Pons (tissue), 1 donor: ENCODE data around the gene ZNF792.
"Not testable (repeated sequence)": the region's sequence is repeated elsewhere in the genome, so short reads cannot be mapped to it uniquely, and the experiment has no call there.

Experiments used
- DNase-seq: peaks from one replicate; pipeline ENCODE4 v3.0.0-alpha.2; 2016; ENCODE audit warnings: low spot score

The ZNF792 gene

GRCh38 chr19:34998777-34999497 lies 34.9 kb upstream of the ZNF792 start:
- DNase-seq = no peak

- DNase-seq = not testable (repeated sequence)
These were observed 34.2 kb upstream of the ZNF792 start for GRCh38 chr19:34998224-34998623.

DNA sequence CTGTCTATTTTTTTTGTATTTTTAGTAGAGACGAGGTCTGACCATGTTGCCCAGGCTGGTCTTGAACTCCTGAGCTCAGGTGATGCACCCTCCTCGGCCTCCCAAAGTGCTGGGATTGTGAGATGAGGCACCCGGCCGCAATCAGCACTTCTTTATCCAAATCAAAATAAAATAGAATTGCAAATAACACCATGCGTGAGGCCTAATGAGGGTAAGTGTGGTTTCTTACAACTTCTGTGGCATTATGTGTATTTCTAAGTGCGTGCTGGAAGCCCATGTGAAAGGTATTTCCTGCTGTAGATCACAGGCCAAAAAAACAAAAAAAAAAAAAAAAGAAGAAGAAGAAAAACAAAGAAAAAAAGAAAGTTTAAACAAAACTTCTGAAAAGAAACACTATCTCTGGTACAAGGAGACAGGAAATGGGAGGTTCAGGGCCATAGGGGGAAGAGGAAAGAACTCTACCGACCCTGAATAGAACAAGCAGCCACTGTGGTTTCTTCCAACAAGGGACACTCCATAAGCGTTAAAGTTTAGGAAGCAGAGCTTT lies 33.1 kb upstream of the ZNF792 start:
- DNase-seq = no peak

DNA sequence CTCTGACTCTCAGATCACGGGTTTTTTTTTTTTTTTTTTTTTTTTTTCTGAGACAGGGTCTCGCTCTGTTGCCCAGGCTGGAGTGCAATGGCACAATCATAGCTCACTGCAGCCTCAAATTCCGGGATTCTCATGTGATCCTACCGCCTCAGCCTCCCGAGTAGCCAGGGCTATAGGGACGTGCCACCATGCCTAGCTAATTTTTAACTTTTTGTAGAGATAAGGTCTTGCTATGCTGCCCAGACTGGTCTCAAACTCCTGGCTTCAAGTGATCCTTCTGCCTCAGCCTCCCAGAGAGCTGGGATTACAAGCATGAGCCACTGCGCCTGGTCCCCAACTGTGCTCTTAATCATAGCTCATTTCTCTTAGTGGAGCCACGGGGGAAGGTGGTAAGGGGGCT lies 31.5 kb upstream of the ZNF792 start:
- no peak for DNase-seq

DNA sequence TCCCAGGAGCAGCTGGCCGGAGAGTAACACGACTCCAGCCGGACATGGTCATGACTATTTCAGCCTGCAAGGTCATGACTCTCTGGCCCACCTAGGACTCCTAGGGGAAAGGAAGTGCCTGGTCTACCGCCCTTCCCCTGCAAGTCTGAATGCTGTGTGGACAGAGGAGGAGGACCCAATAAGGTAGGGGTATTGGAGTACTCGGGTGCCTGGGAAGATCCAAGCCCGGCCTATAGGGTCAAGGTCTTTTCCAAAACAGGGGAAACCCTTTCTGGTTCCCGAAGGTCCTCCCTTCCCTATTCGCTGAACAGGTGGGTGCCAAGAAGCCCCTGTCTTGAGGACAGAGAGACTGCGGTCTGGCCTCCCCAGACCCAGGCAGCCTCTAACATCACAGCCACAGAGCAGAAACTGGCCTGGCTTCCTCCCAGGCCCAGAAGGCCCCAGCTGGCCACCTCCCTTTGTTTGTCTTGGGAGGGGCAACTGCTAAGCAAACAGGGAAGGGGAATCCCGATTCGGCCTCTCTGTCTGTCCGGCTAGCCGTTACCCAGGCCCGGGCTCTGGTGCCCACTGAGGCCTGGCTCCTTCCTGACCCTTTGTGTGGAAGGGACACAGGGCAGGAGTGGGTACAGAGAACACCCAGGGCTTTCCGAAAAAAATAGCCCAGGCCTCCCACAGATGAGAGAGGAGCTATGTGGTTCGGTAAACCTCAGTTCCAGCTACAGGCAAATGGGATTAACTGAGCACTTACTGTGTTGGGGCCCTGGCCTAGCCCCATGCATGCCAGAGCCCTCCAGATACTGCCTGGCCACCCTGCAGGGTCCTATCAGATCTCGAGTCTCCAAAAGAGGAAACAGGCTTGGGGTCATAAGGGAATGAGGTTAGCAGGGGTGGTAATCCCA lies 30.9 kb upstream of the ZNF792 start:
- no peak for DNase-seq

- DNase-seq = no peak
These were observed 30.2 kb upstream of the ZNF792 start for GRCh38 chr19:34994286-34994642.

DNA sequence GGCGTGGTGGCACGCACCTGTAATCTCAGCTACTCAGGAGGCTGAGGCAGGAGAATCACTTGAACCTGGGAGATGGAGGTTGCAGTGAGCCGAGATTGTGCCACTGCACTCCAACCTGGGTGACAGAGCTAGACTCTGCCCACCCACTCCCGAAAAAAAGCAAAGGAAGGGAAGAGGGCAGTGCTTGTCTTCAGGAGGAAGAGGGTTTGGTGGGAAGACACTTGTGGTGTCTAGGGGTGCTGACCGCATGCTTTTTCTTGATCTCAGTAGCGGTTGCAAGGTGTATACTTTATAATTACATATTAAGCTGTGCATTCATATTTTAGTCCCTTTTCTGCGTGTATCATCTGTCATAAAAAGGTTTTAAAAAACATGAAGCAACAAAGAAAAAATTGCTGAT lies 28.6 kb upstream of the ZNF792 start:
- not testable (repeated sequence) for DNase-seq

DNA sequence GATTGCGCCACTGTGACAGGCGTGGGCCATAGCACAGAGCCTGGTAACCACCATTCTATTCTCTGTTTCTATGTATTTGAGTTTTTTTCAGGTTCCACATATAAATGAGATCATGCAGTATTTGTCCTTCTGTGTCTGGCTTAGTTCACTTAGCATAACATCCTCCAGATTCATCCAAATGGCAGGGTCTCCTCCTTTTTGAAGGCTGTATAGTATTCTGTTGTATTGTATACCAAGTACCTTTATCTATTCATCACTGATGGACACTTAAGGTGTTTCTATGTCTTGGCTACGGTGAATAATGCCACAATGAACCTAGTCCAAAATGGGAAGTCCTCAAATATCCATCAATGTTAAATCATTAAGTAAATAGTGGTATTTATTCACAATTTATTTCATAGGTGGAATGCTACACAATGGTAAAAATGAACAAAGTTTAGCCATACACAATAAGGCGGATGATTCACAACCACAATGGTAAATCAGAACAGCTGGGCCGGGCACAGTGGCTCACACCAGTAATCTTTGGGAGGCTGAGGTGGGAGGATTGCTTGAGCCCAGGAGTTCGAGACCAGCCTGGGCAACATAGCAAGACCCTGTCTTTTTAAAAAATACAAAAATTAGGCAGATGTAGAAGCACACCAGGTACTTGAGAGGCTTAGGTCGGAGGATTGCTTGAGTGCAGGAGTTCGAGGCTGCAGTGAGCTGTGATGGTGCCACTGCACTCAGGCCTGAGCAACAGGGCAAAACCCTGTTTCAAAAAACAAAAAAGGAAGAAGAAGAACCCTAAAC lies 27.7 kb upstream of the ZNF792 start:
- DNase-seq = no peak

DNA sequence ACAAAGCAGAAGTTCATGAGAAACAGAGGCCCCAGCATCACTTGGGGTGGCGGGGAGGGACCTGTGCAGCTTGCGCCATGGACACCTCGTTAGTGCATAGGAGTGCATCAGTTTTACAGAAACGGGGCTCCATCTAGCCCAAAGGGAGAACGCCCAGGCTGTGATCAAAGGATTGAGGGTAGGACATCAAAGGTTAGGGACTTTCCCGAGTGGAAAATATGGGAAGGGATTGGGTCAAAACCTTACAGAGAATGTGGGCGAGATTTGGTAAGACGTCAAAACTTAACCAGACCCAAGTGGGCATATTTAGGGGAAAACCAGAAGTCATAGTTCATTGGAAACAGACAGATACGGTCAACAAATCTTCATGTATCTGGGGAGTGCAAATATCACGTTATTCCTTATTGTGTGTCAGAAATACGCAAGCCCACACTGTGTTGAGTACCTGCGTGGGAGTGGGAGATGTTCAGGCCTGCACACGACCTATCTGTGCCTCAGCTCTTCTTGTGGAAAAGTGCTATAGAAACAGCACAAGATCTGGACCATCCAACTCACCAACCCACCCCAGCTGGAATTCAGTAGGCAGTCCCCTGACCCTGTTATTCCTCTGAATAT lies 26.7 kb upstream of the ZNF792 start:
- DNase-seq = no peak

DNA sequence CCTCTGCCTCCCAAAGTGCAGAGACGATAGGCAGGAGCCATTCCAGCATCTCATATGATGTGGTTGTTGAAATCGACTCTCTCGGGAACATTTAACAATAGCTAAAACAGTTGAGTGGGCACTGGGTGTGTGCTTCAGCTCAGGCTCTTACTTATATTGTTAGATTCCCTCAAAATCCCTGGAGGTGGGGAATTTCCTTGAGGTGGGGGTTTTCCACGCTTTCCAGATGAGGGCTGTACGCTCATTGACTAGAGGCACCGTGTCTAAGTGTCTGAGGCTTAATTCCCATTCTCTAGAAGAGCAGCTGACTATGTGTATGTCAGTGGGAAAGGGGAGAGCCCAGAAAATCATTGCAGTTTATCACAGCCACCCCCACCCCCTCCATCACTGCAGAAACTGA lies 25.3 kb upstream of the ZNF792 start:
- no peak for DNase-seq

- DNase-seq = no peak
These were observed 24.1 kb upstream of the ZNF792 start for GRCh38 chr19:34988119-34988518.

DNA sequence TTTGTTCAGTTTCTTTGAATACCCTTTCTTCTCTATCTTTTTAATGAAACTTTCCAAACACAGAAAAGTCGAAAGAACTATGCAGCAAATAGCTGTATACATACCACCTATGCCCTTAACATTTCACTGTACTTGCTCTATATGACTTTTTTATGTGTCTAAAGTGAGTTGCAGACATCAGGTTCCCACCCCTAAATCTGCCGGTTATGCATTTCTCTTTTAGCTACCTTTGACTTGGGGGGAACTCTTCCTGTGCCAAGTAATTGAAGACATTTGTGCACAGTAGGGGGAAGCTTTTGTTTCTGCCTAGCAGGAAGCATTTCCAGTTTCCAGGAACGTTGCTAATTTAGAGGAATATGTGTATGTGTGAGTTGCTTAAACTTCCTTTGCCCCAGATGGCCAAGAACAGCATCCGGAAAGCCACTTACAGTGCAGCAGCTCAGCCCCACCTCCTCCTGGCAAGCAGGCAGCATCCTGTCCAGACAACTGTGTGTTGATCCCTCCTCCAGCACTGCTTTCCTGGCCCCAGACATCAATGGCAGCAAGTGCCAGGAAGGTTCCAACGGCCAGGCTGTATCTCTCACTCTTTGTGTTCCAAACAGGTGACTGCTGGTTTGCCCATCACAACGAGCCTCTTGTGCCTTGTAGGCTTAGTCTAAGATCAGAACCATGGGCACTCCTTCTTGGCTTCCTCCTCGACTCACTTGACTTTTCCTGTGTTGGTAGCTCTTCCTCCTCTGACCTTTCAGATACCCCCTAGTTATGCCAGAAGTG lies 21.4 kb upstream of the ZNF792 start:
- DNase-seq = no peak

DNA sequence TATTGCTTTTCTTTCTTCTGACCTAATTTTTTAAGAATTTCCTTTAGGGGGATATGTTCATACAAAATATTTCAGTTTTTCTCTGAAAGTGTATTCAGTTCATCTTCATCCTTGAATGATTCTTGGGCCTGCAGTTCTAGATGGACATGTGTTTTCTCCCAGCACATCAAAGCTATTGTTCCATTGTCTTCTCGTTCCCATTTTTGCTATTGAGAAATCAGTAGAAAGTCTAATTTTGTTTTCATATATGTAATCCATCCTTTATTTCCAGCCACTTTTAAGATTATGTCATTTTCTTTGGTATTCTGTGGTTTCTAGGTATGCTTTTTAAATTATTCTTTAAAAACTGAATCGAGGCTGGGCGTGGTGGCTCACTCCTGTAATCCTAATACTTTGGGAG lies 20.3 kb upstream of the ZNF792 start:
- no peak for DNase-seq

DNA sequence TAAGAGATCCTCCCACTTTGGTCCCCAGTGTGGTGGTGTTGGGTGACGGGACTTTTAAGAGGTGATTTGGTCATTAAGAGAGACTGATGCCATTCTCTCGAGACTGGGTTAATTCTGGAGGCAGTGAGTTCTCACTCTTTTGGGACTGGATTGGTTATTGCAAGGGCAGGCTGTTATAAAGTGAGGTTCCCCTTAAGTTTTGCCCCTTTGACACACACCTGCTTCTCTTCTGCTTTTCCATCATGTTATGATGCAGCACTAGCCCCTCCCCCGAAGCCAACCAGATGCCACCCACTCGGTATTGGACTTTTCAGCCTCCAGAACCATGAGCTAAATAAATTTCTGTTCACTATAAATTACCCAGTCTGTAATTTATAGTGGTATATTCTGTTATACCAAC lies 19.8 kb upstream of the ZNF792 start:
- no peak for DNase-seq

- no peak for DNase-seq
These were observed 18.2 kb upstream of the ZNF792 start for GRCh38 chr19:34982275-34982674.

DNA sequence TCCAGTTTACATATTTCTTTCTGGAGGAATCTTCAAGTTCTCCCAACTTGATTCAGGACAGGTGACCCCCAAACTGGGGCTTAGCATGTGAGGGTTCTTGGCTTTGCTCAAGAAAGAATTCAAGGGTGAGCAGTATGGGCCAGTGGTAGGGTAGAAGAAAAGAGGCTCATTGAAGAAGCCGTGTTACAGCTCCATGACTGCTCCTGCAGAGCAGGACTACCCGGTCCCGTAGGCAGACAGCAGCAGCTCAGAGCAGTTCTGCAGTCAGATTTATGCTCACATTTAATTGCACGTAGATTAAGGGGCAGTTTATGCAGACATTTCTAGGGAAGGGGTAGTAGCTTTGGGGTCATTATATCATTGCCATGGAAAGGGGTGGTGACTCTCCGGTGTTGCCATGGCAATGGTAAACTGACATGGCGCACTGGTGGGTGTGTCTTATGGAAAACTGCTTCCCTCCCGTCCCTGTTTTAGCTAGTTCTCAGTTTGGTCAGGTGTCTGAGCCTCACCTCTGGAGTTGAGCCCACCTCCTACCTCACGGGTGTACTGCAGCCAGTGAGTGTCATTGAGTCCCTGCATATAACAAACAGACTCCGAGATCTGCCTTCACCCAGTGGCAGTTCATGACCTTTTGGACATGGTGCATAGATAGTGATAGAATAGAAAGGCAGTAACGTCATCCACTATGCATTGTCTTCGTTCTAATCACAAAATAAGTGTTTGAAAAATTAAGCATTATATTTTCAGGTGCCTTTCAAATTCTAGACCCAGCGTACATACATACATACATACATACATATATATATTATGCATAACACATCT lies 16.0 kb upstream of the ZNF792 start:
- DNase-seq = no peak

- DNase-seq = no peak
These were observed 12.6 kb upstream of the ZNF792 start for GRCh38 chr19:34976611-34977010.

DNA sequence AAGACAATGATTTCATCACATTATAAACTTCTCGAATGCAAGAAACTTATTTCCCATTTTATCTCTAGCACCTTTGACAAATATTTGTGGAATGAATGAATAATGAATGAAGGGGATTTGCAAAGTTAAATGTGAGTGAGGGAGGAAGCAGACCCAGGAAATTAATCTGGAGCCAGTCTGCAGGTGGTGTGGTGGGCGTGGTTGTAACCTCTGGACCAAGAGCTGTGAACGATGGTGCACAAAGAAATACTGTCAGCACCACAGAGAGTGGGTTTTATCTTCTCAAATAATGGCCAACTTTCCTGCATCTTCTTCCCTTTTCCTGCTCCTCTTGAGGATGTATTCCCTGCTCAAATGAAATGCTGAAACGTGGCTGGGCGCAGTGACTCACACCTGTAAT lies 11.0 kb upstream of the ZNF792 start:
- no peak for DNase-seq

GRCh38 chr19:34974646-34975045 lies 10.6 kb upstream of the ZNF792 start:
- no peak for DNase-seq

DNA sequence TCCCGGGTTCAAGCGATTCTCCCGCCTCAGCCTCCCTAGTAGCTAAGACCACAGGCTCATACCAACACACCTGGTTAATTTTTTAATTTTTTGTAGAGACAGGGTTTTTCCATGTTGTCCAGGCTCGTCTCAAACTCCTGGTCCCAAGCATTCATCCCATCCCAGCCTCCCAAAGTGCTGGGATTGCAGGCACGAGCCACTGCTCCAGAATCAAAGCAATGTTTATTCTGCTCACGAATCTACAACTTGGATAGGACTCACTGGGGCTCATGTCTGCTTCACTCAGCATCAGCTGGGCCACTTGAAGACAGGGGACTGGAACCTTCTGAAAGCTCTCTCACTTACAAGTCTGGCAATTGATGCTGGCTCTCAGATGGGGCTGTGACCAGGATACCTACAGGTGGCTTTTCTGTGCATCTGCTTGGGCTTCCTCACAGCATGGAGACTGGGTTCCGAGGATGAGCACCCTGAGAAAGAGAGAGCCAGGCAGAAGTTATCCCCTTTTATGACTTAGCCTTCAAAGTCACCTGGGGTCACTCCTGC lies 8.2 kb upstream of the ZNF792 start:
- DNase-seq = no peak
